ENCODE data around the gene IL21R. TPM values are rescaled to one million over a fixed set of nuclear protein-coding genes. Genes with fewer than 3 reads are reported as not detected.

IL21R gene
- total RNA-seq, 3 donors from 2014 or later (not counting 1 experiment from before 2014, with no cell fraction given): 24.3 to 45.7 (median 26.5) TPM

GRCh38 chr16:27425961-27426360 is 24.0 kb downstream of the IL21R start:
- ATAC-seq: no peak
- Histone ChIP-seq H3K9me3 (ENCODE audit: control insufficient read depth, insufficient read depth, low read length) (no peaks in the 10 kb centered on the region), H3K36me3 (ENCODE audit: control insufficient read depth, insufficient read depth, low read length) (peaks cover 27% of the 10 kb centered on the region), H3K27ac (ENCODE audit: low read length) (peak overlapping the region; percentile 80), H3K27me3 (ENCODE audit: control insufficient read depth, insufficient read depth, low read length) (no peaks in the 10 kb centered on the region), H3K4me3 (ENCODE audit: low read length) (no peak overlapping the region), H3K4me1 (ENCODE audit: control insufficient read depth, insufficient read depth, low read length) (peaks cover 52% of the 10 kb centered on the region)
- H3K27me3 Mint-ChIP-seq (ENCODE audit: low read depth in 2 of 2): no peaks in the 10 kb centered on the region
- H3K4me1 Mint-ChIP-seq: peaks cover 30 to 35% of the 10 kb centered on the region in 2 donors
- no peak for DNase-seq
- peak overlapping the region; percentile 91 to 93 for H3K27ac Mint-ChIP-seq
- H3K9me3 Mint-ChIP-seq: peaks cover 4 to 6% of the 10 kb centered on the region in 2 donors
- TF ChIP-seq CTCF (IDR thresholded peaks at IDR 0.05): no peak
- H3K36me3 Mint-ChIP-seq: peaks cover 18% of the 10 kb centered on the region
- WGBS (ENCODE audit: insufficient coverage): 79% methylated on average over 1 of the region's 1 CpG
- intact Hi-C loops (cut with micrococcal nuclease): loop anchor here (1.0 to 2.0 kb wide), 3 partner anchors 24 to 59 kb away; partner anchors contain the start of gene IL21R
- H3K4me3 Mint-ChIP-seq: peak overlapping the region; percentile 63

- DNase-seq: peak; percentile 67 to 84
- H3K4me3 Mint-ChIP-seq: peak overlapping the region; percentile 63
- peaks cover 30 to 35% of the 10 kb centered on the region in 2 donors for H3K4me1 Mint-ChIP-seq
These were observed 24.7 kb downstream of the IL21R start for GRCh38 chr16:27426423-27427408.

GRCh38 chr16:27427538-27427937 is 25.6 kb downstream of the IL21R start:
- Mint-ChIP-seq H3K27ac (peak overlapping the region; percentile 91 to 93), H3K4me3 (no peak overlapping the region), H3K36me3 (peaks cover 8% of the 10 kb centered on the region), H3K4me1 (peaks cover 32 to 33% of the 10 kb centered on the region in 2 donors), H3K9me3 (no peaks in the 10 kb centered on the region), H3K27me3 (ENCODE audit: low read depth in 2 of 2) (no peaks in the 10 kb centered on the region)
- TF ChIP-seq CTCF (IDR thresholded peaks at IDR 0.05): no peak
- intact Hi-C loops (cut with micrococcal nuclease): loop anchor here (2.0 kb wide), 1 partner anchor 23 kb away; no protein-coding TSS in a partner anchor
- ATAC-seq: no peak
- no peak overlapping the region for H3K4me3 ChIP-seq (ENCODE audit: low read length)
- no peak for DNase-seq
- H3K4me1 ChIP-seq (ENCODE audit: control insufficient read depth, insufficient read depth, low read length): peaks cover 63% of the 10 kb centered on the region
- no peaks in the 10 kb centered on the region for H3K9me3 ChIP-seq (ENCODE audit: control insufficient read depth, insufficient read depth, low read length)
- H3K36me3 ChIP-seq (ENCODE audit: control insufficient read depth, insufficient read depth, low read length): peaks cover 34% of the 10 kb centered on the region
- H3K27me3 ChIP-seq (ENCODE audit: control insufficient read depth, insufficient read depth, low read length): no peaks in the 10 kb centered on the region
- H3K27ac ChIP-seq (ENCODE audit: low read length): no peak overlapping the region
- 79% methylated on average over 4 of the region's 5 CpGs for WGBS (ENCODE audit: insufficient coverage)

More at GRCh38 chr16:27426423-27427408, 24.7 kb downstream of the IL21R start:
- intact Hi-C loops (cut with micrococcal nuclease): loop anchor here (1.0 to 2.0 kb wide), 3 partner anchors 24 to 59 kb away; partner anchors contain the start of gene IL21R
- Histone ChIP-seq H3K9me3 (ENCODE audit: control insufficient read depth, insufficient read depth, low read length) (no peaks in the 10 kb centered on the region), H3K4me1 (ENCODE audit: control insufficient read depth, insufficient read depth, low read length) (peaks cover 56% of the 10 kb centered on the region), H3K27ac (ENCODE audit: low read length) (peak overlapping the region; percentile 80), H3K27me3 (ENCODE audit: control insufficient read depth, insufficient read depth, low read length) (no peaks in the 10 kb centered on the region), H3K36me3 (ENCODE audit: control insufficient read depth, insufficient read depth, low read length) (peaks cover 31% of the 10 kb centered on the region), H3K4me3 (ENCODE audit: low read length) (no peak overlapping the region)
- H3K27ac Mint-ChIP-seq: peak overlapping the region; percentile 91 to 93
- TF ChIP-seq CTCF (IDR thresholded peaks at IDR 0.05): no peak
- peaks cover 16% of the 10 kb centered on the region for H3K36me3 Mint-ChIP-seq
- peaks cover 3 to 6% of the 10 kb centered on the region in 2 donors for H3K9me3 Mint-ChIP-seq
- 24% methylated on average over 7 of the region's 7 CpGs for WGBS (ENCODE audit: insufficient coverage)
- no peaks in the 10 kb centered on the region for H3K27me3 Mint-ChIP-seq (ENCODE audit: low read depth in 2 of 2)
- ATAC-seq: peak; percentile 92 to 95 (median 94)
